Measurements from ENCODE around the gene IRX6. TPM values are rescaled to one million over a fixed set of nuclear protein-coding genes. Genes with fewer than 3 reads are reported as not detected.

The IRX6 gene
- total RNA-seq, 1 donor from 2014 or later: 0.34 TPM

GRCh38 chr16:55376045-55376444, 52.0 kb downstream of the IRX6 start:
- peaks cover 4% of the 10 kb centered on the region for H3K4me1 Mint-ChIP-seq

GRCh38 chr16:55376567-55377167, 52.7 kb downstream of the IRX6 start:
- no peak overlapping the region for H3K4me3 Mint-ChIP-seq
- H3K27me3 Mint-ChIP-seq (ENCODE audit: low read depth): peaks cover 67% of the 10 kb centered on the region
- H3K4me1 Mint-ChIP-seq: no peaks in the 10 kb centered on the region
- no peaks in the 10 kb centered on the region for H3K9me3 Mint-ChIP-seq
- no peaks in the 10 kb centered on the region for H3K36me3 Mint-ChIP-seq
- H3K27ac Mint-ChIP-seq: no peak overlapping the region
- no peak for DNase-seq (ENCODE audit: low spot score in 2 of 2, unreplicated experiment in 2 of 2)
- TF ChIP-seq, protein P1, sequence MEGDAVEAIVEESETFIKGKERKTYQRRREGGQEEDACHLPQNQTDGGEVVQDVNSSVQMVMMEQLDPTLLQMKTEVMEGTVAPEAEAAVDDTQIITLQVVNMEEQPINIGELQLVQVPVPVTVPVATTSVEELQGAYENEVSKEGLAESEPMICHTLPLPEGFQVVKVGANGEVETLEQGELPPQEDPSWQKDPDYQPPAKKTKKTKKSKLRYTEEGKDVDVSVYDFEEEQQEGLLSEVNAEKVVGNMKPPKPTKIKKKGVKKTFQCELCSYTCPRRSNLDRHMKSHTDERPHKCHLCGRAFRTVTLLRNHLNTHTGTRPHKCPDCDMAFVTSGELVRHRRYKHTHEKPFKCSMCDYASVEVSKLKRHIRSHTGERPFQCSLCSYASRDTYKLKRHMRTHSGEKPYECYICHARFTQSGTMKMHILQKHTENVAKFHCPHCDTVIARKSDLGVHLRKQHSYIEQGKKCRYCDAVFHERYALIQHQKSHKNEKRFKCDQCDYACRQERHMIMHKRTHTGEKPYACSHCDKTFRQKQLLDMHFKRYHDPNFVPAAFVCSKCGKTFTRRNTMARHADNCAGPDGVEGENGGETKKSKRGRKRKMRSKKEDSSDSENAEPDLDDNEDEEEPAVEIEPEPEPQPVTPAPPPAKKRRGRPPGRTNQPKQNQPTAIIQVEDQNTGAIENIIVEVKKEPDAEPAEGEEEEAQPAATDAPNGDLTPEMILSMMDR (IDR thresholded peaks at IDR 0.05; ENCODE audit: unreplicated experiment): no peak

More at GRCh38 chr16:55376045-55376444, 52.0 kb downstream of the IRX6 start:
- Mint-ChIP-seq H3K27ac (no peak overlapping the region), H3K9me3 (no peaks in the 10 kb centered on the region), H3K4me3 (no peak overlapping the region), H3K36me3 (no peaks in the 10 kb centered on the region), H3K27me3 (ENCODE audit: low read depth) (peaks cover 67% of the 10 kb centered on the region)
- TF ChIP-seq, protein P1 (IDR thresholded peaks at IDR 0.05; ENCODE audit: unreplicated experiment): no peak
- DNase-seq (ENCODE audit: low spot score in 2 of 2, unreplicated experiment in 2 of 2): no peak

- TF ChIP-seq, protein P1 (IDR thresholded peaks at IDR 0.05; ENCODE audit: unreplicated experiment): no peak
- Mint-ChIP-seq H3K27ac (no peak overlapping the region), H3K36me3 (no peaks in the 10 kb centered on the region), H3K9me3 (no peaks in the 10 kb centered on the region), H3K4me3 (no peak overlapping the region), H3K27me3 (ENCODE audit: low read depth) (peaks cover 59% of the 10 kb centered on the region), H3K4me1 (no peaks in the 10 kb centered on the region)
- no peak for DNase-seq (ENCODE audit: low spot score in 2 of 2, unreplicated experiment in 2 of 2)
These were observed 53.8 kb downstream of the IRX6 start for GRCh38 chr16:55377840-55378239.

- Mint-ChIP-seq H3K27me3 (ENCODE audit: low read depth) (peaks cover 56% of the 10 kb centered on the region), H3K27ac (no peak overlapping the region), H3K4me3 (no peak overlapping the region), H3K4me1 (peaks cover 3% of the 10 kb centered on the region), H3K9me3 (no peaks in the 10 kb centered on the region), H3K36me3 (no peaks in the 10 kb centered on the region)
- DNase-seq (ENCODE audit: low spot score in 2 of 2, unreplicated experiment in 2 of 2): no peak
- TF ChIP-seq, protein P1 (IDR thresholded peaks at IDR 0.05; ENCODE audit: unreplicated experiment): no peak
These were observed 54.6 kb downstream of the IRX6 start for GRCh38 chr16:55378616-55379015.

DNA sequence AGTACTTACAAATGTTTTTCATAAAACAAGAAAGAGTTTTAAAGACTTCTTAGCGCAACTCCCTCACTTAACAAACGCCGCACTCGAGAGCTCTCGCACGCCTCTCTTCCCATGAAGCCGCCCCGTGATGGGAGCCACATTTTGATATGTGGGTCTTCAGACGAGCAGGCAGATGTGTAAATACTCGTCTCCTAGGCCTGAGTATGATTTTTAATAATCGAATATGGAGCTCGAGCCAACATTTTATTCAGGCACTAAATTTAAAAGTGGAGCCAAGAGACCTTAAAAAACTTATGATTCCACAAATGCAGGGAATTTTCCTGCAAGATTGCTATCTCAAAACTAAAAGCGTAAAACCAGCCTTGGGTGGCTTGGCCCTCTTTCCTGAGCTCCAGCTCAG, 55.4 kb downstream of the IRX6 start:
- H3K9me3 Mint-ChIP-seq: no peaks in the 10 kb centered on the region
- TF ChIP-seq, protein P1 (IDR thresholded peaks at IDR 0.05; ENCODE audit: unreplicated experiment): no peak
- peaks cover 53% of the 10 kb centered on the region for H3K27me3 Mint-ChIP-seq (ENCODE audit: low read depth)
- no peaks in the 10 kb centered on the region for H3K36me3 Mint-ChIP-seq
- peaks cover 4% of the 10 kb centered on the region for H3K4me1 Mint-ChIP-seq
- no peak overlapping the region for H3K27ac Mint-ChIP-seq
- H3K4me3 Mint-ChIP-seq: no peak overlapping the region
- no peak for DNase-seq (ENCODE audit: low spot score in 2 of 2, unreplicated experiment in 2 of 2)
